Measurements from ENCODE around the gene RBM26.

RBM26 gene, protein sequence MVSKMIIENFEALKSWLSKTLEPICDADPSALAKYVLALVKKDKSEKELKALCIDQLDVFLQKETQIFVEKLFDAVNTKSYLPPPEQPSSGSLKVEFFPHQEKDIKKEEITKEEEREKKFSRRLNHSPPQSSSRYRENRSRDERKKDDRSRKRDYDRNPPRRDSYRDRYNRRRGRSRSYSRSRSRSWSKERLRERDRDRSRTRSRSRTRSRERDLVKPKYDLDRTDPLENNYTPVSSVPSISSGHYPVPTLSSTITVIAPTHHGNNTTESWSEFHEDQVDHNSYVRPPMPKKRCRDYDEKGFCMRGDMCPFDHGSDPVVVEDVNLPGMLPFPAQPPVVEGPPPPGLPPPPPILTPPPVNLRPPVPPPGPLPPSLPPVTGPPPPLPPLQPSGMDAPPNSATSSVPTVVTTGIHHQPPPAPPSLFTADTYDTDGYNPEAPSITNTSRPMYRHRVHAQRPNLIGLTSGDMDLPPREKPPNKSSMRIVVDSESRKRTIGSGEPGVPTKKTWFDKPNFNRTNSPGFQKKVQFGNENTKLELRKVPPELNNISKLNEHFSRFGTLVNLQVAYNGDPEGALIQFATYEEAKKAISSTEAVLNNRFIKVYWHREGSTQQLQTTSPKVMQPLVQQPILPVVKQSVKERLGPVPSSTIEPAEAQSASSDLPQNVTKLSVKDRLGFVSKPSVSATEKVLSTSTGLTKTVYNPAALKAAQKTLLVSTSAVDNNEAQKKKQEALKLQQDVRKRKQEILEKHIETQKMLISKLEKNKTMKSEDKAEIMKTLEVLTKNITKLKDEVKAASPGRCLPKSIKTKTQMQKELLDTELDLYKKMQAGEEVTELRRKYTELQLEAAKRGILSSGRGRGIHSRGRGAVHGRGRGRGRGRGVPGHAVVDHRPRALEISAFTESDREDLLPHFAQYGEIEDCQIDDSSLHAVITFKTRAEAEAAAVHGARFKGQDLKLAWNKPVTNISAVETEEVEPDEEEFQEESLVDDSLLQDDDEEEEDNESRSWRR

GRCh38 chr13:79405831-79406596, at the start of gene RBM26:
Gene RBM26 (minus strand): TSS chr13:79406255. CDS start chr13:79405774, 481 bp downstream.
- peak; percentile 93 for DNase-seq (ENCODE audit: low read depth)

- peak; percentile 85 for DNase-seq (ENCODE audit: low read depth)
Measured at GRCh38 chr13:79455331-79455730, 49.3 kb upstream of the RBM26 start.

DNA sequence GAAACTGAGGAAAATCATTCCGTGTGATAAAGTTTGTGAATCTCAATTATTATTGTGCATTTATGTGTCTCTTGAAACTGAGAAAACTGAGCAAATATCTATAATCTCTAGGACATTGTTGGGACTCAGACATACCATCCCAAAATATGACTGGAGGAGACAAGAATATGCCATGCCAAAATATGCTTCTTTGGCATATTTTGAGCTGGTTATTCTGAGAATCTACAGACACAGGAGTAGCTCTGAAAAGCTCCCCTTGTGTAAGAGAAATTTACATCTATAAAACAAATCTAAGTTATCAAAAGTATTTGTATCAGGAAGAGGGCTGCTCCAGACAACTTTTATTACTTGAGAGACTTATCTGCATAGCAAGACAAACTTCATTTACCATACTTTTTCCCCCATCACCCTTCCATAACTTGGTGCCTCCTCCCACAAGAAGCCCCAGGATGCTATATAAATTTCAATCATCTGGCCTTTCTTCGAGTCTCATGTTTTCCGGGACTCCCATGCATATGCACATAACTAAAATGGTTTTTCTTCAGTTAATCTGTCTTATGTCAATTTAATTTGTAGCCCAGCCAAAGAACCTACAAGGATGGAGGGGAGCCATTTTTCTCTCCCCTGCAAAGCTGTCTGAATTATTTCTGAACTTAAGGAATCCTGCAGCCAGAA, 46.3 kb upstream of the RBM26 start:
- no peak for DNase-seq (ENCODE audit: low read depth)

DNA sequence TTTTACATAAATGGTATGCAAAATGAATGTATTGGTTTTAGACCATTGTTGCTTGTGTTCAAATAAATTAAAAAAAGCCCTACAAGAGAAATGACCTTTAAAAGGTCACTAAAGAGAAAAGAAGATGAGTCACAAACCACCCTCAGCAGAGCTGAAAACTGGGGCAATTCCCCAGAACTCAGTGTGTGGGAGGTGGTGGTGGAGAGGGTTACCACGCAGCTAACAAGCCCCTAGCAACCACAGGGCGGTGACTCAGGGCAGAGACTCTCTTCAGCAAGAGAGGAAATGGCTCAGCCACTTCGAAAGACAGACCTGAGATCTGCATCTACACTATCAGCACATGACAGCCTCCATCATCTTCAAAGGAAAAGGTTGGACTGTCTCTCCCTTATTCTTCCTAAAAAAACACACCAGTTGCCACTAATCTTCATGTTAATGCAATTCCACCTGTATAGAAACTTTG, 45.5 kb upstream of the RBM26 start:
- peak; percentile 98 for DNase-seq (ENCODE audit: low read depth)

- no peak for DNase-seq (ENCODE audit: low read depth)
Measured at GRCh38 chr13:79450110-79450509, 44.1 kb upstream of the RBM26 start.

- DNase-seq (ENCODE audit: low read depth): no peak
Measured at GRCh38 chr13:79448413-79448812, 42.4 kb upstream of the RBM26 start.

DNA sequence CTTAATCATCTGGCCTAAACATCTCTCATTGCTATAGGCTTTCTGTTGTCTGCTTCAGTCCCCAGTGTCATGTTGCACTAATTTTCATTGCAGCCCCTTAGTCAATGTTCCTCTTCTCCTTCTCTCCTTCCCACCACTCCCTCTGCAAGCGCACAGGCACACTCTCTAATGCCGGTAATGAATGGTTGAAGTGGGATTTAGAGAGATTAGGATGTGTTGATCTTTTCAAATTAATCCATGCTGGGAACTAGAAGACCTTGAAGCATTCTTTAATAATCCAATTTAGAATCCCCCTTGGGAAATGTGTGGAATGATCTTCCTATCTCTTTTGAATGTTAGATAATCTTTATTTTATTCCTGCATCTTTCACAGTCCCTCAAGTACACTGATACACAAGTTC, 41.7 kb upstream of the RBM26 start:
- no peak for DNase-seq (ENCODE audit: low read depth)

DNA sequence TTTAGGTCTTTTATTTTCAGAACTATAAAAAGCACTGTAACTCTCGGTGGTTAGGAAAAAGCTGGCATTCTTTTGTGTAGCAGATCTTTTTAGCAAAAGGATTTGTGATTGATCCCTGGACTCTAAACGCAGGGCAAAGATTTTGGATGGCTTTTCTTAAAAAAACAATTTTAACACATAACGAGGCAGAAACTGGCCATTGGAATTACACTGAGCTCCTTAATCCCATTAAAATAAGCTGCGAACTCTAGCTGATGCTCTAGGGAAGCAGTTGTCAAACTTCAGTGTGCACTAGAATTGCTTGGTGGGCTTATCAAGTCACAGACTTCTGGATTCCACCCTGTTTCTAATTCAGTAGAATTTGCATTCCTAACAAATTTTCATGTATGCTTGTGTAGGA, 41.1 kb upstream of the RBM26 start:
- DNase-seq (ENCODE audit: low read depth): no peak

DNA sequence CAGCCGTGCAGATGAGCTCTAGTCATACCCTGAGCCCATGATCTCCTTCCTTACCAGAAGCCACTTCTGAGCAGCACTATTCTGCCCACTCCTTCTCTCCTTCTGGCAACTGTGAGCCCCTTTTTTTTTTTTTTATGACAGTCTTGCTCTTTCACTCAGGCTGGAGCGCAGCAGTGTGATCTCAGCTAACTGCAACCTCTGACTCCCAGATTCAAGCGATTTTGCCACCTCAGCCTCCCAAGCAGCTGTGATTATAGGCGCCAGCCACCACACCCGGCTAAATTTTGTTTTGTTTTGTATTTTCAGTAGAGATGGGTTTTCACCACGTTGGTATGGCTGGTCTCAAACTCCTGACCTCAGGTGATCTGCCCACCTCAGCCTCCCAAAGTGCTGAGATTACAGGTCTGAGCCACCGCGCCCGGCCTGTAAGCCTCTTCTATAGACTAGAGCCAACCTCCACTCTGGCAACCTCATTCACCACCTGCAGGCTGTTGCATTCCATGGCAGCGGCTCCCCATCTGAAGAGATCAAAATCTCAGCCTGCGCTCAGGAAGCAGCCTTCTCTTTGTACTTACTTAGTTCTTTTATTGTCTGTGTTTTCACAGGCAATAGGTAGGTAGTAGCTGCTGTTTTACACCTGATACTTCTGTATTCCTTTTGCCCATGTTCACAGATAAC, 40.1 kb upstream of the RBM26 start:
- no peak for DNase-seq (ENCODE audit: low read depth)

GRCh38 chr13:79442706-79443105, 36.7 kb upstream of the RBM26 start:
- no peak for DNase-seq (ENCODE audit: low read depth)

DNA sequence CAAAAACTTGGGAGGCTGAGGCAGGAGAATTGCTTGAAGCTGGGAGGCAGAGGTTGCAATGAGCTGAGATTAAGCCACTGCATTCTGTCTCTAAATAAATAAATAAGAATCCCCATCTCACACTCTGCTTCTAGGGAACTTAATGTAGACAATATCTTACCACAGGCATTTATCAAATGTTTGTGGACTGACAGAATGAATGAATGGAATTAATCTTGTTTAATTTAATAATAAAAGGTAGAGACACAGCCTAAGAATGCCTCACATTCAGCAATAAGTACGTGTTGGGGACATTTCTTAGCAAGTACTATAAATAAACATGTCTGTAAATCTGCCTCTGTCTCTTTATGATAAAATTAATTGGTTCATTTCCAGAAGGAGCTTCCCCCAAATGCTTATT, 36.2 kb upstream of the RBM26 start:
- DNase-seq (ENCODE audit: low read depth): peak; percentile 65

DNA sequence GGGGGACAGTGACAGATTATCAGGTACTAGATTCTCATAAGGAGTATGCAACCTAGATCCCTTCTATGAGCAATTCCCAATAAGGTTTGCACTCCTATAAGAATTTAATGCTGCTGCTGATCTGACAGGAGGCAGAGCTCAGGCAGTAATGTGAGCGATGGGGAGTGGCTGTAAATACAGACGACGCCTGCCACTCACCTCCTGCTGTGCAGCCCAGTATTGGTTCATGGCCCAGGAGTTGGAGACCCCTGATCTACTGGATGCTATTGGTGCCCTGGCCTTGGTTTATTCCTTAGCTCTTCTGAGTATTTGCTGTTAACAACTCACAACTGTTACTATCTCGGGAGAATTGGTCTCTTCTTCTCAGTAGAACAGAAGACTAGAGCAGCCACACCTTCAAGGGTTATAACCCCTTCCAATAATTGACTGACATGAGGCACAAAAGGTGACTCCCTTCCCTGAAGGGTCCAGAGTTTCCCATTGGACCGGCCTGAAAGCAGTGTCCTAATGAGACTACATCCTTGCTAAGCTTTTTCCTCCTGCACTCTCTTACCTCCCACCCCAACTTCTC, 35.0 kb upstream of the RBM26 start:
- DNase-seq (ENCODE audit: low read depth): no peak

DNA sequence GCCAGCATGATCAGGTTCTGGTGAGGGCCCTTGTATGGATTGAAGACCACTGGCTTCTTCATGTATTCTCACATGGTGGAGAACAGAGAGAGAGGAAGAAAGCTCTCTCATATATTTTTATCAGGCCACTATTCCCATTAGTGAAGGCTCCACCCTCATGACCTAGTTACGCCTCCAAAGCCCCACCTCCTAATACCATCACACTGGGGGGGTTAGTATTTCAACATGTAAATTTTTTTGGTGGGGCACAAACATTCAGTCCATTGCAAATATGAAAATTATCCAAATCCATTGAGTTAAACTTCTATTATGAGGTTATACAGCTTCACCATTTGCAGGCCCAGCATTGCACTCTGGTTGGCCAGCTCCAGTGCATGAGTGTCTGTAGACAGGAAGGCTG, 33.2 kb upstream of the RBM26 start:
- no peak for DNase-seq (ENCODE audit: low read depth)

GRCh38 chr13:79435561-79435990, 29.5 kb upstream of the RBM26 start:
- peak; percentile 68 for DNase-seq (ENCODE audit: low read depth)

- DNase-seq (ENCODE audit: low read depth): peak; percentile 51
Measured at GRCh38 chr13:79434556-79434955, 28.5 kb upstream of the RBM26 start.

GRCh38 chr13:79432992-79433391, 26.9 kb upstream of the RBM26 start:
- no peak for DNase-seq (ENCODE audit: low read depth)

- DNase-seq (ENCODE audit: low read depth): no peak
Measured at GRCh38 chr13:79432086-79432485, 26.0 kb upstream of the RBM26 start.

DNA sequence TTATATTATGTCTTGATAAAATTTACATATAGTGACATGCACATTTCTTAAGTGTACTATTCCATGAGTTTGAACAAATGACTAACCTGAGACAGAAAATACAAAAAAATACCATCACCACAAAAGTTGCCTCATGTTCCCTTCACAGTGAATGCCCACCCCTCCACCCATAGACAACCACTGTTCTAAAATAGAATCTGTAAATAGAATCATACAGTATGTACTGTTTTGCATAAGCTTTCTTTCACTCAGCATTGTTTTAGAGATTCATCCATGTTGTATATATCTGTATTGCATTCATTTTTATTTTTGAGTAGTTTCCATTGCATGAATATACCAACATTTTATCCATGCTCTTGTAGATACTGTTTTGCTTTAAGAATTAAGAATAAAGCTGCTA, 23.3 kb upstream of the RBM26 start:
- no peak for DNase-seq (ENCODE audit: low read depth)

DNA sequence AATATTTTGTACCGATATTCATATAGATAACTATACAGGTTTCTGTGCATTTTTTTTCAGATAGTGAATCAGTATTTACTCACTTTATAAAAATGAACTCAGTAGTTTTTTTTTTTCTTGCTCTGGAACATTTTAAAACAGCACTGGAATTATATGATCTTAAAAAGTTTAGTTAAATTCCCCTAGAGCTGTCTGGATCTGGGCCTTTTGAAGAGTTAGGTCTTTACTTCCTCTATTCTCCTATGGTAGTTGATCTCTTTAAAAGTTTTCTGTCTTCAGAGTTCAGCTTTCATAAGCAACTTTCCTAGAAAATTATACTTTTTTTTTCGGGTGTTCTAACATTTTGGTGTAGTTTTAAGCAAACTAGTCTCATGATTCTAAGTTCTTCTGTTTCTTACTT, 21.8 kb upstream of the RBM26 start:
- no peak for DNase-seq (ENCODE audit: low read depth)

DNA sequence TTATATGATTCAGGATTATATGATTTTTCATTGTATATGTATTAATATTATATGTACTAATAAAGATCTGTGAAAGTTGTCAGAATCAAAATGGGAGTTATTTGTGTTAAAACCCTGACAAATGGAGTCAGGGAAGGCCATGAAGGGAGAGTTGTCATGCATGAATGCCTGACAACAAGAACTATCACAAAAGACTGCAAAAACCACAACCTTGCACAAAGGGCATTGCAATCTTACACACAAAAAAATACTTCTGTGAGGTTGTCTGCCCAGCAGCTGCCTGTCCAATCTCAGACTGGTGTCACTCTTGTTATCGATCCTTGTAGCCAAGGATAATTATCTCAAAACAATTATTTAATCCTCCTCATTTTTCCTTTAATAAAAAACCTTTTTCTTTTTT, 21.2 kb upstream of the RBM26 start:
- no peak for DNase-seq (ENCODE audit: low read depth)
